HG02981 (cell line): Measurements from ENCODE around the gene HERPUD2.
"Not testable (repeated sequence)": the region's sequence is repeated elsewhere in the genome, so short reads cannot be mapped to it uniquely, and the experiment has no call there.

ENCODE experiments used
- ATAC-seq: cut with Tn5 transposase; IDR thresholded peaks from one replicate; pipeline ENCODE4 v1.9.1; 2021; ENCODE audit warnings: mild to moderate bottlenecking, moderate library complexity; ENCODE audit not compliant: unreplicated experiment

Gene HERPUD2

DNA sequence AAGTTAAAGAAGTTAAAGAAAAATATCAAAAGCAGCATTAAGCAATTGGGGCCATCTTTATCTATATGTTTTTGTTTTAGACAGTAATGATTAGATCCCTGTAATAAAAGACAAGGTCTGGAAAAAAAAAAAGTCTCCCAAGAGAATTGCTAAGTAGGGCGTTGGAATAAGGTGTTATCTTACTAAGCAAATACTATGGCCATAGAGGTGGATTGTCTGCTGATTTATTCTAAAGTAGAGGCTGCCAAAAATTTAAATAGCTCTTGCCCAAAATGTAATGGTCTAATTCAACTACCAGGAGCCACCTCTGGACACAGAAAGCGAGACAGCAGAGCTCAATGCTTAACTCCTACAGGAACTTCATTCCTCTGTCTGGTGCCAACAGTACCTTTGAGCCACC, 71.6 kb downstream of the HERPUD2 start:
- no peak for ATAC-seq

DNA sequence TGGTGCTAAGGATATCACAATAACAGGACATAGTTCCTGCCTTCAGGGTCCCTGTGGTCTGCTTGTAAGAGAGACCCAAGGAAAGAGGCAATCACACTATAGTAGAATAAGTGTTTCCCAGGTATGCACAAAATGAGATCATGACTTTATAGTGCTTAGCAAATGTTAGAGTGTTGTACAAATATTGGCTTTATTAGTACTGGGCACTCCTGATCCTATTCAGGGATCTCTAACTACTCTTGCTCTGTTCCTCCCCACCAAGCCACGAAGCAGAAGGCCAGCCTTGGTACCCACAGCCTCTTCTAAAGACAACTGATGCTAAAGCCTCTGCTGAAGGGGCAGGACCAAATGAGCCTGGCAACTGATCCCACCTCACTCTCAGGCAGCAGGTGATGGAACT, 75.1 kb downstream of the HERPUD2 start:
- no peak for ATAC-seq

DNA sequence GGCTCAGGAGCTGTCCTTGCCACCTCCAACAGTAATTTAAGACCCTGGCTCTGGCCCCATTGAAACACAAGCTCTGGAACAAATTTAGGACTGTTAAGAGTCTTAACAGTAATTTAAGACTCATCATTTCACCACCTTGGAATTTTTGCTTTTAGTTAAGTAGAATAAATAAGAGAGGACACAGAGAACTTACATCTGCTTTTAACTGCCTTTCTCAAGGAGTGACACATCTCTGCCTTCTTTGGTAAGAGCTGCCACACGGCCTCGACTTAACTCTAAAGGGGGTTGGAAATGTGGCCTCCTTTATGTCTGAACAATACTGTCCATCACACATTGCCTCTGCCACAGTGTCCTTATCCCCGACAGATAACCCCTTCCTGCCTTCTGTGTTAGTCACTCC, 77.9 kb downstream of the HERPUD2 start:
- no peak for ATAC-seq

DNA sequence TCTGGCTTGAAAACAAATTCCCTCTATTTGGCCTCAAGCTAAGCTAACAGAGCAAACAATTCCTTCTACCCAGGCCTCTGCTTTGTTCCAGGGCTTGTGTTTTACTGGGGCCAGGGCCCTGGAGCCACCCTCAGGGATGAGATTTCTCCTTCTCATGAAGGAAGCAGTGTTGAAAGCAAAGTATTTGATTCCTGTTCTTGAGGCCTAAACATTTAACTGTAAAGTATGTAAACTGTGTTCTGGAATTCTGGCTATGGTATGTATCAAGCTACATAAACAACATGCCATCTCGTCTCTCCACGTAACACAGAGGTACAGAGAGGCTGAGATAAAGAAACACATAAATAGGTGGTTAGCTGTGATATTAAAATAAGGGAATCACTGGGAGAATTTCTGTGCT, 81.8 kb downstream of the HERPUD2 start:
- no peak for ATAC-seq

DNA sequence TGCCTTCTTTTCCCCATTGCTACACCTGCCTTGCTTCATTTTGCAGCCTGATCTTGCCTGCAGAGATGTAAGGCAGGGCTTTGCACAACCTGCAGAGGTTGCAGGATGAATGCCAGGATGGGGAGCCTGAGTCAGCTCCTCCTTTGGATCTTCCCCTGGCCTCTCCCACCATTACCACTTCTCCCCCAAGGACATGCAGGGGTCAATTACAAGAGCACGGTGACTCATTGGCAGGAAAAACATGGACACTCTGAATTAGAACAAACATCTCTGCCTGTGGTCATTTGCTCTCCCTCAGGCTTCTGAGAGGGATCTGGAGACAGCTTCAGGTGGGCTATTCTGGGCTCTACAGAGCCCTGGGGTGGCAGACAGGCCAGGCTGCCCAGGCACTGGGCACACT, 89.2 kb downstream of the HERPUD2 start:
- no peak for ATAC-seq

DNA sequence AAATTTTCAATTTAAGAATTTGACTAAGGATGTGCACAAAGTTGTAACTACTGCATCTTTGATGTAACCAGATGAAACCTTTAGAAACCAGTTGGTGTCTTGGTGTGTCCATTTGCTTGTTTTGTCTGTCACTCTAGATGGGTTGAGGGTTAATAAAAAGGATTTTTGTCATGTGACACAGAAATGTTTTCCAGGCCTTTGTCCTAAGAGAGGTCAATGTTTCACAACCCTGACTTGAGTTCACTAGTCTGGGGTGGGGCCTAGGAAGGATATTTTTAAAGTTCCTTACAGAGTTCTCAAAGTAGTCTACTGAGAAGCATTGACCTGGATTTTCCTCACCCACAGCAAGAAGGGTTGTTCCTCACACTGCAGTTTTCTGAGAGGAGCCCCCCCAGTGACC, 90.3 kb downstream of the HERPUD2 start:
- ATAC-seq, result no peak

DNA sequence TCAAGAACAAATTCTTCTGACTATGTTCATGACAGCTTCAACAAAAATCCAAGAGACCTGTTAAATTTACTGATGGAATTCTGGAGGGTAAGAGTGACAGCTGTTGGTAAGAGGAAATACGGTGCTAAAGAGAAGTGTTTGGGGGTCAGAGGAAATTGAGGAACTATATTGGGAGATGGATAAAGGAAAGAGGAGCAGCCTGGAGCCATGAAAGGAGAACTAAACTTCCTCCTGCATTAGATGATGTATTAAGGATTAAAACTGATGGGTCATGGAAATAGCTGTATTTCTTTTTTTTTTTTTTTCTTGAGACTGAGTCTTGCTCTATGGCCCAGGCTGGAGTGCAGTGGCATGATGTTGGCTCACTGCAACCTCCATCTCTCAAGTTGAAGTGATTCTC, 95.3 kb downstream of the HERPUD2 start:
- ATAC-seq, result no peak

DNA sequence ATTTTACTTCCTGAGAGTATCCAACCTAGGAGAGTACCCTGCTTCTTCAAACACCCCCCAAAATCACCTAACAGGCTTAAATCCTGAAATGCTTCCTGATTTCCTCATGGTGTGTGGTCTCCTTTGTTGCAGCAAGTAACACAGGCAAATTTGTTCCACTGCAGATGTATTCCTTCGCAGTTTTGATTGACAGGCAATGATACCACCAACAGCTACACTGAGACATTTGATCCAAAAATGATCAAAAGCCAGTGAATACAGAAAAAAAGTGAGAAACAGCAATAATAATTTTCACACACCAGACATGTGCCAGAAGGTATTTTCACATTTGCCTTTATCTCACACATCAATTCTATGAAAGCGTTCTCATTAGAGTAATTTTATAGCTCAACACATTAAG, 95.9 kb downstream of the HERPUD2 start:
- ATAC-seq, result no peak

DNA sequence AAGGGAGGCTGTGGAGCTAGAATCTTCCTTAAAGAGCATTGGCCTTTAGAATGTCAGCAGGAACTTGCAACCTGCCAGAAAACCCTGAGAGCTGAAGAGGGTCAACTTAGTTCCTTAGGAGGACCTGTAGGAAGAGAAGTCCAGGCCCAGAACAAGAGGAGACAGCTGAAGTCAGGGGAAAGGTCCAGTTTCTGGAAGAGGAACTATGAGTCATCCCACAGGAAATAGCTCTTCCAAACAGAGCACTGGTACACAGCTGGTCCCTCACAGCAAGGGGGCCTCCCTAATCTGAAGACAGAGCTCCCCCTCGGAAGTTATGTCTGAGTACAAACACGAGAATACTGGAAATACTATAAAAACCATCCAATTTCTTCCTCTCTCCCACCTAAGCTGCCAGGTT, 98.9 kb downstream of the HERPUD2 start:
- no peak for ATAC-seq

DNA sequence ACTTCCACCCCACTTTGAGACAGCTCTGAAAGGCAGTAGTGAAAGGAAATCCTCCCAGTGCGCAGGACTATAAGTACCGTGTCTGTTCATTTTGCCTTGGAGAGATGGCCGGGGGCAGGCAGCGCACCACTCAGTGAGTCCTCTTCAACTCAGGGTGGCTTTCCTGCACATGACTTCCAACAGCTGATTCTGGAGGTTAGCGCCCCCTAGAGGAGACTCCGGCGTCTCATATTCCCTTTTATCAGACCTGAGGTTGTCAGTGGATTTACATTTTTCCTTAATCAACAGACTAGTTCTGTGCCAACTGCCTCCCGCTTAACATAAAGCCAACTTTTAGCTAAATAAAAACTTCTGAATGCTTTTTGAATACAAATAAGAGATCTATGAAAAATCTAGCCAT, 101.0 kb downstream of the HERPUD2 start:
- no peak for ATAC-seq

DNA sequence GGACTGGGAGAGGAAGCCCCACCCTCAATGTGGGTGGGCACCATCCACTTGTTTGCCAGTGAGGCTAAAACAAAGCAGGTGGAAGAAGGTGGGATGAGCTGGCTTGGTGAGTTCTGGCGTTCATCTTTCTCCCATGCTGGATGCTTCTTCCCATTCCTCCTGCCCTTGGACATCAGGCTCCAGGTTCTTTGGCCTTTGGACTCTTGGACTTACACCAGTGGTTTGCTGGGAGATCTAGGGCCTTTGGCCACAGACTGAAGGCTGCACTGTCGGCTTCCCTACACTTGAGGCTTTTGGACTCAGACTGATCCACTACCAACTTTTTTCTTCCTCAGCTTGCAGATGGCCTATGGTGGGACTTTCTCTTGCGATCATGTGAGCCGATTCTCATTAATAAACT, 106.3 kb downstream of the HERPUD2 start:
- ATAC-seq, result no peak

DNA sequence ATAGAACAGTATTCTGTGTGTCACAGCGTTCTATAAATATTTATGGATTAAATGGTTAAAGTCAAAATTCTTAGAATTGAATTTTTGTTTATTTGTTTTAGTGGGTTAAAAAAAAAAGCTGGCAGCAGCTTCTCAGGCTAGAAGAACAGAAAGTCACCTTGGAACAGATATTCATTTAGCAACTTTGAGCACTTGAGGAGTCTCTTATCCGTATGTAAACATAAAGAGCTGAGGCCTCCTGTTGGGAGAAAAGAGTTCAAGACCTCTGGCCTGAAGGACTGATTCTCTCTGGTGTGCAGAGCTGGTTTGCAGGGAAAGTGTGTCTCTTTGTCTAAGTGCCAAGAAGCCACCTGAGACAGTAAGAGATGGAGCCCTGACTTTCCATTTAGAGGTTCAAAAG, 109.9 kb downstream of the HERPUD2 start:
- no peak for ATAC-seq

DNA sequence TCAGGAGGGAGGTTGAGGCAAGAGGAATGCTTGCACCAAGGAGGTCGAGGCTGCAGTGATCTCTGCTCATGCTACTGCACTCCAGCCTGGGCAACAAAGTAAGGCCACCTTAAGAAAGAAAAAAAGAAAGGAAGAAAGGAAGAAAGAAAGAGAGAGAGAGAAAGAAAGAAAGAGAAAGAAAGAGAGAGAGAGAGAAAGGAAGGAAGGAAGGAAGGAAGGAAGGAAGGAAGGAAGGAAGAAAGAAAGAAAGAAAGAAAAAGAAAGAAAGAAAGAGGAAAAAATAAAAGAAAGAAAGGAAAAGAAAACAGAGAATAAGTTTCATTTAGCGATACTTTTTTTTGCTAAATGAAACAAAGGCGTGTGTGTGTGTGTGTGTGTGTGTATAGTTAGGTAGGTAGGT, 110.4 kb downstream of the HERPUD2 start:
- not testable (repeated sequence) for ATAC-seq
